Aorta (tissue), 5 donors: Measurements from ENCODE around the gene CCDC178. TPM values are rescaled to one million over a fixed set of nuclear protein-coding genes. Genes with fewer than 3 reads are reported as not detected.
A peak's percentile ranks its signal among the peaks of the same experiment; 100 is the strongest.

ENCODE experiments used
- ATAC-seq: fragments of 200-7000 bp; cut with Tn5 transposase; one replicate; pipeline ENCODE4 v1.9.1; 2022; ENCODE audit warnings: moderate library complexity; ENCODE audit not compliant: low FRiP score
- DNase-seq, 2 donors: peaks; one replicate each; pipeline ENCODE4 v3.0.0-alpha.2; 2020
- H3K27ac ChIP-seq, 2 donors: one replicate each; pipeline ENCODE4 v1.5.1; 2013; ENCODE audit warnings: low read length in 2 of 2, mild to moderate bottlenecking in 2 of 2, moderate library complexity in 2 of 2, control low read depth in 1 of 2, inconsistent platforms in 1 of 2, low read depth in 1 of 2
- H3K27me3 ChIP-seq, 2 donors: one replicate each; pipeline ENCODE4 v1.6.1; 2013; ENCODE audit warnings: control low read depth in 1 of 2, low read length in 1 of 2, mild to moderate bottlenecking in 1 of 2, moderate library complexity in 1 of 2; ENCODE audit not compliant: insufficient read depth in 2 of 2, control insufficient read depth in 1 of 2
- H3K36me3 ChIP-seq, 2 donors: one replicate each; pipeline ENCODE4 v1.6.1; 2013; ENCODE audit warnings: control low read depth in 1 of 2, low read length in 1 of 2, mild to moderate bottlenecking in 1 of 2; ENCODE audit not compliant: insufficient read depth in 2 of 2, control insufficient read depth in 1 of 2
- H3K4me1 ChIP-seq, 2 donors: one replicate each; pipeline ENCODE4 v1.6.1; 2013; ENCODE audit warnings: low read length in 2 of 2, control low read depth in 1 of 2, mild to moderate bottlenecking in 1 of 2, moderate library complexity in 1 of 2; ENCODE audit not compliant: insufficient read depth in 2 of 2, control insufficient read depth in 1 of 2
- H3K4me3 ChIP-seq, 2 donors: one replicate each; pipeline ENCODE4 v1.5.1; 2013; ENCODE audit warnings: low read length in 2 of 2, control low read depth in 1 of 2, mild to moderate bottlenecking in 1 of 2
- H3K9me3 ChIP-seq: one replicate; pipeline ENCODE4 v1.6.1; 2013; ENCODE audit warnings: mild to moderate bottlenecking, low read length; ENCODE audit not compliant: control insufficient read depth
- WGBS, 2 donors: extraction: QIAGEN DNeasy Blood & Tissue Kit; methylation state at CpG; one replicate each; pipeline ENCODE4 v1.1.7; 2013; 5-methylcytosine and 5-hydroxymethylcytosine counted together
- intact Hi-C, 2 donors: fragments of 100-400 bp; cut with DNase I; formaldehyde crosslinking; loops; one replicate each; pipeline versions ENCODE4 v1.14.2 to v1.15.0; 2022
- polyA plus RNA-seq, 2 donors: library from polyadenylated mRNA; stranded (reverse); fragments of 200-250 nt; gene quantifications; one replicate each; pipeline ENCODE4 v1.2.3, GENCODE V29; 2013
- total RNA-seq, 2 donors: library from RNA; stranded (reverse); fragmentation: NEBNext Ultra II Directional; extraction: Animal tissue kit (Norgen Biotek cat#: 25700); gene quantifications; one replicate each; pipeline ENCODE4 v1.2.1, GENCODE V29; 2021
- donor health status: healthy with polysubstance abuse.
- donor health status: Bipolar disorder and iron deficiency.
- donor health status: DM: no; HTN: no; CAD: no.
- donor health status: DM: no; HTN: no; CAD: no.
- donor health status: DM: yes; HTN: yes; CAD: no.

The CCDC178 gene
- total and polyA plus RNA-seq, 4 donors = 0.42 to 1.9 TPM; not detected in 2

- H3K27me3 ChIP-seq = no peaks in the 10 kb centered on the region
- DNase-seq = no peak
- no peaks in the 10 kb centered on the region for H3K9me3 ChIP-seq
- WGBS, 2 donors = 53 to 57% methylated on average over 1 of the region's 1 CpG
- no peak for ATAC-seq
- no peaks in the 10 kb centered on the region for H3K4me1 ChIP-seq
- H3K36me3 ChIP-seq = no peaks in the 10 kb centered on the region
- no peak overlapping the region for H3K4me3 ChIP-seq
- intact Hi-C loops = no loop called here
- no peak overlapping the region for H3K27ac ChIP-seq
Observed at GRCh38 chr18:33113416-33113815, 327.1 kb downstream of the CCDC178 start.

DNA sequence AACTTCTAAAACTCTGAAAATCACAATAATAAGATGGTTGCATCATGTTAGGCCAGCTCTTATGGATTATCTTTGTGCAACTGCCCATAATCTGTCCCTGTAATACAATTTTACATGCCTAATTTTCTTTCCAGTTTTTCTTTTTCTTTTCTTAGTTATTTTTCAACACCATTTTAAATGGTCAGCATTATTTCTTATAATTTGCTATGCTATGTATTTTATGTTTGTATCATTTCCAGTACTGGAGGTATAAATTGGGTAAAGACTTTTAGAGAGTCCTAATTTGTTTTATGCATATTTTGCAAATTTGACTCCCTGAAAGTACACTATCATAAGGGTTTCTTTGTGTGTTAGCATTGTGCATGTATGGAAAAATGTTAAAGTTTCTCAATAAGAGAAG, 333.0 kb downstream of the CCDC178 start:
- no peak for DNase-seq
- intact Hi-C loops = no loop called here

DNA sequence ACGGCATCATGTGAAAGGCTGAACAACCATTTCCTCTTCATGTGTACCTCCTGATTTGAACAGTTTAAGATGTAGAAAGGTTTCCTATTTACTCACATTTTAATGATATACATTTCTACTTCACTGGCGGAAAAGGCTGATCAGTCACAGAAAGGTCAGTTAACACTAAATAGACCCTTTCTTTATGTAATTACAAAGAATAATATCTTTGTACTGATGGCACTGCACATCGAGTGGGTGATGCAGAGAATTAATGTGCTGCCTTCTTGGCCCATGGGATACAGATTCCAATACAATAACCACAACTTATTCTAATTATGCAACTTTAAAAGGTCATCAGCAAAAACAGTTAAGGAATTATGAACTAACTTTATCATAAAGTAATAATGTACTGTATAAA, 339.2 kb downstream of the CCDC178 start:
- no peaks in the 10 kb centered on the region for H3K36me3 ChIP-seq
- no peaks in the 10 kb centered on the region for H3K4me1 ChIP-seq
- 56 to 63% methylated on average over 3 of the region's 3 CpGs for WGBS, 2 donors
- no peaks in the 10 kb centered on the region for H3K9me3 ChIP-seq
- DNase-seq = no peak
- H3K27me3 ChIP-seq = no peaks in the 10 kb centered on the region
- H3K4me3 ChIP-seq = no peak overlapping the region
- no peak for ATAC-seq
- no peak overlapping the region for H3K27ac ChIP-seq
- intact Hi-C loops = no loop called here

More for the DNA sequence above, 333.0 kb downstream of the CCDC178 start:
- Histone ChIP-seq H3K36me3 (no peaks in the 10 kb centered on the region), H3K27ac (no peak overlapping the region), H3K4me3 (no peak overlapping the region), H3K4me1 (no peaks in the 10 kb centered on the region), H3K9me3 (no peaks in the 10 kb centered on the region), H3K27me3 (no peaks in the 10 kb centered on the region)
- no peak for ATAC-seq

DNA sequence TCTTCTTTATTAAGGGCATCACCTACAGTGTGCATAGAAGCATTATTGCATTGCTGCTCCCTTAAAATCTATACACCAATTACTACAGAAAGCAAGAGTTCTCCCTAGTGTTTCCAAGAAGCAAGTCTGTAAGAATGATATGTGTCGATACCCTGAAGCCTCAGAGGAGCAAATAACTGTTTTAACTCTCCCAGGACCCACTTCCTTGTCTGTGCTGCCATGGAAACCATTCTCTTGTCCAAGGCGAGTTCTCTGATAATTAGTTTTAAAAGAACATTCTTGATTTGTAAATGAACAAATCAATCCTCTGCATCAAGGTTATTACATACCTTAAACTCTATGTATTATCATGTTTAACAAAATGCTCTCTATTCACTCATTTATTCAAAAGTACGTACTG, 340.9 kb downstream of the CCDC178 start:
- H3K36me3 ChIP-seq = no peaks in the 10 kb centered on the region
- H3K9me3 ChIP-seq = no peaks in the 10 kb centered on the region
- intact Hi-C loops = no loop called here
- no peak overlapping the region for H3K4me3 ChIP-seq
- DNase-seq (no peak), ATAC-seq (no peak)
- no peaks in the 10 kb centered on the region for H3K27me3 ChIP-seq
- no peak overlapping the region for H3K27ac ChIP-seq
- WGBS, 2 donors = 56 to 60% methylated on average over 3 of the region's 3 CpGs
- H3K4me1 ChIP-seq = no peaks in the 10 kb centered on the region

DNA sequence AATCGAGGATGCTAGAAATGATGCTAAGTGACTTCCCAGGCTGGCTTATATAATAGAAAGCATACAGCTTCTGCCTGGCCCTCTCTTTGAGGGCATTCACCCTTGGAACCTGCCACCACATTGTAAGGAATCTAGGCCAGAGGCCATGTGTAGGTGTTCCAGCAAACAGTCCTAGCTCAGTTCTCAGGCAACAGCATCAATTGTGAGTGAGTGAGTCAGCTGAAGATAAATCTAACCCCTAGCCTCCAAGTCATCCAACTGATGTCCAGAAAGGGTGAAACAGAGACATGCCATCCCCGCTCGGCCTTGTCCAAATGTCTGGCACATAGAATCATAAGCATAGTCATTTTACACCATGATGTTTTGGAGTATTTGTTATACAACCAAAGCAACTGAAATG, 343.4 kb downstream of the CCDC178 start:
- H3K4me3 ChIP-seq = no peak overlapping the region
- H3K27me3 ChIP-seq = no peaks in the 10 kb centered on the region
- 91 to 93% methylated on average over 3 of the region's 3 CpGs for WGBS, 2 donors
- no peaks in the 10 kb centered on the region for H3K4me1 ChIP-seq
- intact Hi-C loops = no loop called here
- DNase-seq (no peak), ATAC-seq (no peak)
- H3K9me3 ChIP-seq = no peaks in the 10 kb centered on the region
- no peak overlapping the region for H3K27ac ChIP-seq
- no peaks in the 10 kb centered on the region for H3K36me3 ChIP-seq

DNA sequence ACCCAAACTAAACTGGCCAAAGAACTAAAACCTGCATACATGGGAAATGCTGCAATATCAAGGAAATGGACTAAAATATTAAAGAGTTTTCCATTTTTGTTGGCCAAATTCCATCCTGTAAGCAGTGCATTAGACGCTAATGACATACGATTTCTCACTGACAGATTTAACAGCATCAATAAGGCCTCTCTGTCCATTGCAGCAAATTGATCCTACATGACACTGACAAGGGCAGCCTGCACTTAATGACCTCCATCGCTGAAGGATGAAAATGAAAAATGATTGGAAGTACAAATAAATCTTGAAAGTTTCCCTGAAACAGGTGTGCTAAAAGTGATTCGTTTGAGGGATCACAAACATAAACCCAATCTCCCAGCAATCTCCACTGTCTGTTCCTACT, 350.1 kb downstream of the CCDC178 start:
- ATAC-seq = peak; percentile 15
- H3K36me3 ChIP-seq = no peaks in the 10 kb centered on the region
- 21 to 40% methylated on average over 4 of the region's 4 CpGs for WGBS, 2 donors
- DNase-seq = no peak
- no peaks in the 10 kb centered on the region for H3K27me3 ChIP-seq
- H3K9me3 ChIP-seq = no peaks in the 10 kb centered on the region
- intact Hi-C loops = no loop called here
- H3K27ac ChIP-seq = no peak overlapping the region
- H3K4me1 ChIP-seq = peaks cover 0 to 1% of the 10 kb centered on the region in 2 donors
- H3K4me3 ChIP-seq = no peak overlapping the region

DNA sequence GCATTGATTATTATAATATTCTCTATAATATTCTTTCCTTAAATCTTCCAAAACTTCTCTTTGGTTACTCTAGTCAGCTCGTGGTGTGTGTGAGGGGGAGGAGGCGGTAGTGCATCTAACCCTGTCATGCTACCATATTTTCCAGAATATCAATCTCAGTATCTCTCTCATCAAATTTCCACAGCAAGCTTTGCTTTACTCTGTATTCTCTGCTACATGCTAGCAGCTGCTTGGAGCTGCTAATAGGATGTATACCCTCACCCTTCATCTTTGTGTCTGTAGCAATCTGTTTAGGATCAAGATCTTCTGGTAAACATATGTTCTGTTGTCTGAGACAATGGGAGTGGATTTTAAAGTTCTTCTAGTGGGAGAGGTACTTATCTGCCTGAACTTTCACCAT, 363.9 kb downstream of the CCDC178 start:
- Histone ChIP-seq H3K27me3 (no peaks in the 10 kb centered on the region), H3K4me1 (no peaks in the 10 kb centered on the region), H3K9me3 (no peaks in the 10 kb centered on the region), H3K36me3 (no peaks in the 10 kb centered on the region), H3K27ac (no peak overlapping the region), H3K4me3 (no peak overlapping the region)
- WGBS, 2 donors = 43 to 49% methylated on average over 2 of the region's 2 CpGs
- intact Hi-C loops = no loop called here
- ATAC-seq = no peak
- no peak for DNase-seq

DNA sequence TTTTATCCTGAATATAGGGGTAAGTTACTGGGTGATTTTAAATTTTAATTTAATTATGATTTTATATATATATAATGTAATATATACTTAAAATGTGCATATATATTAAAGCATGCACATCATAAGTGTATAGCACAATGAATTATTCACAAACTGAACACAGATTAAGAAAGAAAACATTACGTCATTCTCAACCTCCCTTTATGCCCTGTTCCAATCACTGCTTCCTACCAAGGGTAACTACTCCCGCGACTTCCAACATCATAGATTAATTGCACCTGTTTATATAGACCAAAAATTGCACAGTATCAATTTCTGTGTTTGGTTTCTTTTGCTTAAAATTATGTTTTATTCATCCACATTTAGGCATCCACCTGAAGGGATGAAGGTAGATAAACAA, 366.4 kb downstream of the CCDC178 start:
- intact Hi-C loops = no loop called here
- Histone ChIP-seq H3K36me3 (no peaks in the 10 kb centered on the region), H3K4me1 (no peaks in the 10 kb centered on the region), H3K27me3 (no peaks in the 10 kb centered on the region), H3K27ac (no peak overlapping the region), H3K9me3 (no peaks in the 10 kb centered on the region), H3K4me3 (no peak overlapping the region)
- DNase-seq = no peak
- no peak for ATAC-seq
- 86 to 90% methylated on average over 3 of the region's 3 CpGs for WGBS, 2 donors

- Histone ChIP-seq H3K4me3 (no peak overlapping the region), H3K27ac (no peak overlapping the region), H3K27me3 (no peaks in the 10 kb centered on the region), H3K36me3 (no peaks in the 10 kb centered on the region), H3K4me1 (no peaks in the 10 kb centered on the region), H3K9me3 (no peaks in the 10 kb centered on the region)
- intact Hi-C loops = no loop called here
- DNase-seq = no peak
- 83 to 86% methylated on average over 6 of the region's 6 CpGs for WGBS, 2 donors
- ATAC-seq = no peak
Observed at GRCh38 chr18:33062834-33063364, 377.6 kb downstream of the CCDC178 start.
